DMS153 treated with DMSO at 0.1 percent for 48 hours (cell line): Measurements from ENCODE around the gene PLIN3.
"Not testable (repeated sequence)": the region's sequence is repeated elsewhere in the genome, so short reads cannot be mapped to it uniquely, and the experiment has no call there.

ENCODE experiments used
- DNase-seq: peaks from one replicate; lab custom pipeline; 2025; ENCODE audit not compliant: unreplicated experiment; lab: John Stamatoyannopoulos, UW

The PLIN3 gene, protein sequence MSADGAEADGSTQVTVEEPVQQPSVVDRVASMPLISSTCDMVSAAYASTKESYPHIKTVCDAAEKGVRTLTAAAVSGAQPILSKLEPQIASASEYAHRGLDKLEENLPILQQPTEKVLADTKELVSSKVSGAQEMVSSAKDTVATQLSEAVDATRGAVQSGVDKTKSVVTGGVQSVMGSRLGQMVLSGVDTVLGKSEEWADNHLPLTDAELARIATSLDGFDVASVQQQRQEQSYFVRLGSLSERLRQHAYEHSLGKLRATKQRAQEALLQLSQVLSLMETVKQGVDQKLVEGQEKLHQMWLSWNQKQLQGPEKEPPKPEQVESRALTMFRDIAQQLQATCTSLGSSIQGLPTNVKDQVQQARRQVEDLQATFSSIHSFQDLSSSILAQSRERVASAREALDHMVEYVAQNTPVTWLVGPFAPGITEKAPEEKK

DNA sequence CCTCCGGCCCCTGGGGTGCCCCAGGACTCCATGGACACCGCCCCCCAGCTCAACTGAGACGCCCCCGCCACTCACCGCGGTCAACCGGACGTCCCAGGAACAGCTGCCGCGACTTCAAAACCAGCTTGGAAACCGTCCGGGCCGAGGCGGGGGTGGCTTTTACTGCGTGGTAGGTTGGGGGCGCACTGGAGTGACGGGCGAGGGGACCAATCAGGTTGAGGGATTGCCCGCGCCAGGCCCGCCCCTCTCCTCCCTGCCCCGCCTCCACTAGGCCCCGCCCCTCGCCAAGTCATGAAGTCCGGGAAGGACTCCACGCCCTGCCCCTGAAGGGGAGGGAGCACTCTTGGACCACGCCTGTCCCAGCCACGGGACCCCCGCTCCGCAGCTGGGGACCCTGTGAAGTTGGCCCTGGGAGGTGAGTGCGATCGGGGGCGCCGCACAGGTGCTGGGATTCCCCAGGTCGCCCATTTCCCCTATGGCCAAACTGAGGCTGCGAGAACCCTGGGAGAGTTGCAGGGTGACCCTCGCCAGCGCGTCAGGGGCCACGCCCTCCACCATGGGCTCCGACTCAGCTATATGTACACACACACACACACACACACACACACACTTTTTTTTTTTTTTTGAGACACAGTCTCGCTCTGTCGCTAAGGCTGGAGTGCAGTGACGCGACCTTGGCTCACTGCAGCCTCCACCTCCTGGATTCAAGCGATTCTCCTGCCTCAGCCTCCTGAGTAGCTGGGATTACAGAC lies at the start of gene PLIN3:
Gene PLIN3, minus strand, starts transcription at position 134 of the 752 bp plus-strand sequence. CDS start 6,273 bp downstream, outside the sequence.
- DNase-seq = peak; percentile 35

DNA sequence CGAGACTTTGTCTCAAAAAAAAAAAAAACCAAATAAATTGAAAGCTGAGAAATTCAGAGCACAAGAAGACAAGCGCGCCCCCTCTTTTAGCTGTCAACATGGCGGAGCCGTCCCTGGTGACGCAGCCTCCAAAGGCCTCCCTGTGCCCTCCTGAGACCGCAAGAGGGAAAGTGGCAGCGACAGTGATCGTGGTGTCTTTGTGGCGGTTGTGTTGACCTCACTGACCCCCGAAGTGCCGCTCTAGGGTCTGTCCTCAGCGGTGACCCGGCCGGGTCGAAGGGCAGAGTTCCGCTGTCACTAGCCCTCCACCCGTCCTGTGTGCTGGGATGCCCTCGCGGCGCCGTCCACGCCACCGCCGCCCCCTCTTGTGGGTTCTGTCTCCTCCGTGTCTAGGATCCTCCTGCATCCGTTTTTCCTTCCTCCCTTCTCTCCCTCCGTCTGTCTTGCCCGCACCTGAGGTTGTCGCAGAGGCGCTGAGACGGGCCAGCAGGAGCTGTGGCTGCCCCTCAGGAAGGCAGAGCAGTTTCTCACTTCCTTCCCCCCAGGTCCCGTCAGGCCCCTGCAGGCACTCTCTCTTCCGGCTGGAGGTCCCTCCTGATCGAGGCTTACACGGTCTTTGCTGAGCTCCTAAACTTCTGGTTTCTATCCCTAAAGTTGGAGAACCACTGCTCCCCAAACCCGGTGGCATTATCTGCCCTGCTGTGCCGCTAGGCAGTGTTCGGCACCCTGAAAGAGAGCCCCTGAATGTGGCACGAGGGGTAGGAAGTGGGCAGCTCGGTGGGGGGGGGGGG lies 49.0 kb upstream of the PLIN3 start:
- no peak for DNase-seq

DNA sequence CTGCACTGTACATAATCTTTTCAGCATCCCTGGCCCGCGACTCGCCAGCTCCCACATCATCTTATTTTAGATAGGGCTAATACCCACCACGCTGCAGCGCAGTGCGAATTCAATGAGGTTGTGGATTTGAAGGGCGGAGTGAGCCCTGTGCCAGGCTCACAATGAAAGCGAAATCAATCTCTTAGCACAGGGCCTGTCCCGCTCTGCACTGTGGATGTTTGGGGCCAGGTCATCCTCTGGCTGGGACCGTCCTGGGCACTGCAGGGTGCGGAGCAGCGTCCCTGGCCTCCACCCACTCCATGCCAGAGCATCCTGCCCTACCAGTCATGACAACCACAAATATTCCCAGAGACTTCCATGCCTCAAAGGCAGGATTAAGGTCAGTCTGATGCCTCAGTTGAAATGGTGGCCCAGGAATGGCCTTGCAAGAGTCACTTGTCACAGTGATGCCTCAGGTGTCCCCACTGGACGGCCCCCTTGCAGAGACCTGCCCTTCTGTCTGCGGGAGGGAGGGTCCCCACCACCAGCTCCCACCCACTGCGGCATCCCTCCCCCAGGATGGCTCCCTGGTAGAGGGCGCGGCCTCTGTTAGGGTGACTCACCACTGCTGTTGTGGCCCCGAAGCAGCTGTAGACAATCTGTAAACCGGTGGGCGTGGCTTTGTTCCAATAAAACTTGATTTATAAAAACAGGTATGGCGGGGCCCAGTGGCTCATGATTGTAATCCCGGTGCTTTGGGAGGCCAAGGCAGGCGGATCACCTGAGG lies 47.5 kb upstream of the PLIN3 start:
- no peak for DNase-seq

DNA sequence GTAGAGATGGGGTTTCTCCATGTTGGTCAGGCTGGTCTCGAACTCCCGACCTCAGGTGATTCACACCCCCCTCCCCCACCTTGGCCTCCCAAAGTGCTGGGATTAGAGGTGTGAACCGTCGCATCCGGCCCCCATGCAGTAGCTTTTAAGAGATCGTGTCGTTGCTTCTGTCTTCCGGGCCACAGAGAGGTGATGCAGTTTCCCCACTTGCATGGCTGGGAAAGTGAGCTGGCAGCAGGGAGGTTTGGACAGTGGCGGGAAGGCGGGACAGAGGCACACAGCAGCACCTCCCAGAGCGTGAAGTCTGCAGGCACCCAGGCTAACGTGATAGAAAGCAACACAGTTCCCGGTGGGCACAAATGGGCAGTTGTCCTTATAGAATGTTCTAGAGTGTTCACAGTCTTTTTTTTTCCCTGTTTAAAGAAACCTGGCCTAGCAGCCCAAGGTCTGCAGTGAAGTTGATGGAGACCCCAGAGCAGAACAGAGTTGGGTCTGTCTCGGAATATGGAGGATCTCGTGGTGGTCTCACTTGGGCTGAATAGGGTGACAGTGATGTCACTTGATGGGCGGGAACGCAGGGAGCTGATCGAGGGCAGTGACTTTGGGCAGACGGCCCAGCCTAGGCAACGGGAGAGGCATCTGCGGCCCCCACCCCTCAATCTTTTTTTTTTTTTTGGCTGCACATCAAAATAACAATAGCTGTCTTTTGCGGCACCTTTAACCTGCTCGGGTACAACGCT lies 46.7 kb upstream of the PLIN3 start:
- no peak for DNase-seq

DNA sequence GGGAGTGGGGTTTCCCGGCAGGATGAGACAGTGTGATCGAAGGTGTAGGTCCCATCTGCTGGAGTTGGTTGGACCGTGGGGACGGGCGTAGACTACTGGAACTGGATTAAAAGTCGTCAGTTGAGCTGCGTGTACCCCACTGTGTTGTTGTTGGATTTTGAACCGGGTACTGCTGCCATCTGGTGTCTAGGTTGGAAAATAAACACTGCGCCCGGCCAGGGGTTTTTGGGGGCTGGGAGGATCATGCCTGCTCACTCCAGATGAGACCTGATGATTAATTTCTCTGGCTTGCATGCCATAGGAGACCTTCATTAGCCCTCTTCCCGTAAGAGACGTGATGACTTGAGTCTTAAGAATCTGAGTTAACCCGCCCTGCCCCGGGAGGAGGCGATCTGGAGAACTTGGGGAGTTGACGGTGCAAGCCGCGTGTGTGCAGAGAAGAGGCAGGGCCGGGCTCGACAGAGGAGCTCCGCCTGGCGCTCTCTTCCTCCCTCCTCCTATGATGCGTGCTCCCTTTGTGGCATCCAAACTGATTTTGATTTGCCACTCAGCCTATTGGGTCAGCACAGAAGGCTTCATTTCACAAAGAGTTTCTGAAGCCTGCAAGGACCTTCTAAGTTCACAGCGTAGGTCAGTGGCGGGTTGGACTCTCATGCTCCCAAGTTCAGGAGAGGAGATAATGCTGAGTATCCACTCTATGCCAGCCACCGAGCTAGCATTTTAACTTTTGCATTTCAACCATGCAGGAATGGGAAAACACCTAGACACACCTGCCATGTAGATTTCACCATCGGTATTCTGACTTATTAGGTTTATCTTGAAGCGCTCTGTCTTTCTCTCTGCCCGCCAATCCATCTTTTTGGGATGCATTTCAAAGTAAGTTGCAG lies 44.6 kb upstream of the PLIN3 start:
- peak; percentile 13 for DNase-seq

DNA sequence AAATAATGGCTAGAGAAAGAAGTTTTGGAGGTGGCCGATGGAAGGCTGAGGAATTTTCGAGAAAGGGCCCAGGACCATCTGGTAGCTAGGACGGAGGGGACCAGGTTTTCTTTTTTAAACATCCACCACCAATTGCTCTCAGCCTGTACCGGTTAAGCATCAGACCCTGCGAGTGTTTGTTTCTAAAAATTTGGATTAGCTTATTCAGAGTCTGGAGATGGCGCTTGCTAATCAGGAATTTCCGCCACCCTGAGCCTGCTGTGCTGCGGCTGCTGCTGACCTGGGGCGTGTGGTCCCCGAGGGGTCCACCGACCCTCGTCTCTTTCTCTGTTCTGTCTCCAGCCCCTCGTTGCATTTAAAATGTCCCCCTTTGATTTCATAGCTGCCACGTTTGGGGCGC lies 43.8 kb upstream of the PLIN3 start:
- DNase-seq = no peak

DNA sequence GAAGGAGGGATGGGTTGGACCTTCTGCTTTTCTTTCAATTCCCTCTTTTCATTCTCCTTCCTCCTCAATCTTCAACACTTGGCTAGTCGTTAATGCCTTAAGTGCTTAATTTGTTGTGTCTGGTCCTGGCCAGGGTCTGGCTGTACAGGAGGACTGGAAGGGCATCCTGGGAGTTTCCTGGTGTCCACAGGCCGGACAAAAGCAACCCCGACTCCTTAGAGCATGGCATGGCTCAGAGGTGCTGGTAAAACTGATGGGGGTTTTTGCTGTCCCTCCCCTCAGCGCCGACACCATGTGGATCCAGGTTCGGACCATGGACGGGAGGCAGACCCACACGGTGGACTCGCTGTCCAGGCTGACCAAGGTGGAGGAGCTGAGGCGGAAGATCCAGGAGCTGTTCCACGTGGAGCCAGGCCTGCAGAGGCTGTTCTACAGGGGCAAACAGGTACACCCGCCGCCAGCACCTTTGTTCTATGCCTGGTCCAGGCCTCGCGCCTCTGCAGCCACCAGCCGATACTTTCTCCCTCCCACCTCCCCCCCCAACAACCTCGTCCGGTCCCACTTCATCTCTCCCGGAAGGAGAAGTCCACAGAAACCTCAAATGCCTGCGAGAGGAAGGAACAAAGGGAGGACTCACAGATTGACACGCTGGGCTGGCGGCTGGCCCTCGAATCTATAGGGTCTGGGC lies 43.3 kb upstream of the PLIN3 start:
- DNase-seq = peak; percentile 3

DNA sequence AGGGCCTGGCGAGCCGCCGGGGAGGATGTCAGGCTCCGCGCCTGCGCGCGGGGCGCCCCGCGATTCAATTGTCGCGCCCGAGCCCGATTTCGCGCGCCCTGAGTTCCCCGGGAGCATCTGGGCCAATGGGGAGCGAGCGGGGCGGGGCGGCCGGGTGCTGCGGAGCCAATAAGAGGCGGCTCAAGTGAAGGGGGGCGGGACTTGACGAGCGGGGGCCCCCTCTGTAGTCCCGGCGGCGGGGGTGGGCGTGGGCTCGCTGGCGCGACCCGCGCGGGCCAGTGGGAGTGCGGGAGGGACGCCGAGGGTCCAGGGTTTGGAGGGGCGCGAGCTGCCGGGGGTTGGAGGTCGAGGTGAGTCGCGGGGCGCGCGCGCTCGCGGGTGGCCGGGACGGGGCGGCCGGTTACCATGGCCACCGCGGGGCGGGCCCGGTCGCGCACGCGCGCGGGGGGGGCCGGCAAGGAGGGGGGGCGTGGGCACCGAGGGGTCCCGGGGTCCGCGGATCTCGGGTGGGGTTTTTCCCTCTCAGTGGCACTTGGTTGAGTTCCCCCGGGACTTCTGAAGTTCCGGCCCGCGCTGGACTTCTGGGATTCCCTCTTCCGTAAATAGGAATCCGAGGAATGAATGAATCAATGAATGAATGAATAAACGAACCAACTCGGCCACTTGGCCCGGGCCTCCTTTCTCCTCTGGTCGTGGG lies 42.6 kb upstream of the PLIN3 start:
- DNase-seq = peak; percentile 75

DNA sequence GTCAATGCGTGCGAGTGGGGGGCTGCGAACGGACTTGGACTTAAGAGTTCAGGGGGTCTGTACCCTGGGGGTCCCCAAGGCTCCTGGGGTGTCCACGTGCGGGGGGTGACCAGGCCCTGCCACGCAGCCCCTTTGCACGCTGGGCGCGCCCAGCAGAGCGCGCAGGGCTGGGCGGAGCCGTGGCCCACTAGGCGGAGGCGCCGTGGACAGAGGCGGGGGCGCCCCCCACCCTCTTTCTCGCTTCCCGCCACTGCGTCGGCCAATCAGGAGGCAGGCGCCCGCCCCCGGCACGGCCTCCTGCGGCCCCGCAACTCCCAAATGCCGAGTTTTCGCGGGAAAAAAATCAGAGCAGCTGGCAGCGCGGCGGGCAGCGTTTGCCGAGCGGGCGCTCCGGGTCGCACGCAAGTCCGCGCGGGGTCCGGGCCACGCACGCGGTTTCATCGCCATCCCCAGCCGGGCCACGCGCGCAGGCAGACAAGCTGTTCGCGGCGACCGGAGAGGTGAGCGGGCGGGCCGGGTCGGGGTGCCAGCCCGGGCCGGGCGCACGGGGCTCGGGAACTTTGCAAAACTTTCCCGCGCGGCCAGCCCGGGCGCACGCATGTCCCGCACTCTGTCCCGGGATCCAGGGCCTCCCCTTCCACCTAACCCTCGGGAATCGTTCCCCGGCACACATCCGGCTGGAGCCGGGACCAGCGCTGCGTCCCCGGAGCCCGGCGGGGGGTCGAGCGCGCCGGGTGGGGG lies 41.9 kb upstream of the PLIN3 start, which contains the start of gene UHRF1:
Gene UHRF1, plus strand, starts transcription at position 346 of the 741 bp plus-strand sequence. CDS start 1,385 bp downstream, outside the sequence.
- DNase-seq = peak; percentile 27

DNA sequence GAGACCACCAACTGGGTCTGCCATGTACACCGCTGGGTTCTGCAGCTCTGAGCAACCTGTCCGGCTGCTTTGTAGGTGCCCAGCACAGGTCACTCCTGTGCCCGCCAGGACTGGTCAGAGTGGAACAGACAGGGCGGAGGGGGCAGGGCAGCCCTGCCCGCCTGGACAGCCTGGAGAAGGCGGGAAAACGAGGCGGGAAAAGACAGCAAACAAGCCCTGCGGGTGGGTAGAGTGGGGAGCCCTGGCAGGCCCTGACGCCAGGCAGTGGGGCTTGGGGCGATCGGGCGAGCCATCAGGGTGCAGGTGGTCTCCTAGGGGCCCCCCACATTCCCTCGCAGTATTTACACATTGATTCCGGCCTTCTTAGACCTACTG lies 41.3 kb upstream of the PLIN3 start:
- no peak for DNase-seq

DNA sequence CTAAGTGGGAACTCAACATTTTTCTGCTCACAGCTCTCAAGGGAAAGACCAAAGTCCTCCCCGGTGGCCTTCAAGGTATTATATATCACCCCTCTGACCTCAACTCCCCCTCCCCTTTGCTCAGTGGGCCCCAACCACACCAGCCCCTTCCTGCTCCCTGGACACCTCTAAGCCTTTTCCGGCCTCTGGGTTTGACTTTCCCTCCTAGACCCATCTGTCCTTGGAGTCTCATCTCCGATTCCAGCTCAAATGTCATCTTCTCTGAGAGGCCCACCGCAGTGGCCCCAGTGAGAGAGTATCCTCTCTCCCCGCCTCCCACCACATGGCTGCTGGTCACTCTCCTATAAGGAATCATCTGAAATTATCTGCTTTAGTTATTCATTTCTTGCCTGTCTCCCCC lies 40.9 kb upstream of the PLIN3 start:
- no peak for DNase-seq

DNA sequence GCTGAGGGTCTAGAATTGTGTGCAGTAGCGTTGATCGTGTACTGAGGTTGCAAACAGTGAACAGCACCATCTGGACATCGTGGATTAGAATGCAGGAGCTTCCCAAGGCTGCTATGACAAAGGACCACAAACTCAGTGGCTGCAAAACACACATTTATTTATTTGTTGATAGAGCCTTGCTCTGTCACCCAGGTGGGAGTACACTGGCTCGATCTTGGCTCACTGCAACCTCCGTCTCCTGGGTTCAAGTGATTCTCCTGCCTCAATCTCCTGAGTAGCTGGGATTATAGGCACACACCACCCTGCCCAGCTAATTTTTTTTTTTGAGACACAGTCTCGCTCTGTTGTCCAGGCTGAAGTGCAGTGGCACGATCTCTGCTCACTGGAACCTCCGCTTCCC lies 39.5 kb upstream of the PLIN3 start:
- DNase-seq = no peak

DNA sequence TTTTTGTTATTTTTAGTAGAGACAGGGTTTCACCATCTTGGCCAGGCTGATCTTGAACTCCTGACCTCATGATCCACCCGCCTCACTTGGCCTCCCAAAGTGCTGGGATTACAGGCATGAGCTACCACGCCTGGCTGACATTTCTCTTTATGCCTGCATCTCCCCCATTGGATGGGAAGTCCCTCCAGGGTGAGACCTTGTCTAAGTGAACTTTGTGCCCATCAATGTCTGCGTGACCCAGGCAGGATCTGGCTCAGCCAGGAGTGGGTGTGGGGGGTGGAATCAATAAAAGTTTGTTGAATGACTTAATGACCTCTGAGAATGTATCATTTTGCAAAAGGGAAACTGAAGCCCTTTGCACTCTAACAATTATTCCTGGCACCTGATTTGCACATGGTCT lies 37.0 kb upstream of the PLIN3 start:
- no peak for DNase-seq

DNA sequence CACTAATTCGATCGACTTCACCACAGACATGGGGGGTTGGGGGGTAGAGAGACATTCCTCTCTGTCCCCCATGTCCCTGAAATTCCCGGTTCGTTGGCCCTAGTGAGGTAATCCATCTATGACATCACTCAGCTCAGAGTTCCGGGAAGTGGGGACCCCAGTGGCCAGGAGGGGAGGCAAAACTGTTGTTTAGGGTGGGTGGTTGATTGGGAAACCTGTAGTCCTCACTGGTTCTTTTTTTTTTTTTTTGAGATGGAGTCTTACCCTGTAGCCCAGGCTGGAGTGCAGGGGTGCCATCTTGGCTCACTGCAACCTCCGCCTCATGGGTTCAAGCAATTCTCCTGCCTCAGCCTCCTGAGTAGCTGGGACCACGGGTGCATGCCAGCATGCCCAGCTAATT lies 35.3 kb upstream of the PLIN3 start, which contains the start of gene ARRDC5:
Gene ARRDC5, minus strand, starts transcription at position 101 of the 400 bp plus-strand sequence. Its CDS starts 71 bp downstream, at position 30.
- no peak for DNase-seq

DNA sequence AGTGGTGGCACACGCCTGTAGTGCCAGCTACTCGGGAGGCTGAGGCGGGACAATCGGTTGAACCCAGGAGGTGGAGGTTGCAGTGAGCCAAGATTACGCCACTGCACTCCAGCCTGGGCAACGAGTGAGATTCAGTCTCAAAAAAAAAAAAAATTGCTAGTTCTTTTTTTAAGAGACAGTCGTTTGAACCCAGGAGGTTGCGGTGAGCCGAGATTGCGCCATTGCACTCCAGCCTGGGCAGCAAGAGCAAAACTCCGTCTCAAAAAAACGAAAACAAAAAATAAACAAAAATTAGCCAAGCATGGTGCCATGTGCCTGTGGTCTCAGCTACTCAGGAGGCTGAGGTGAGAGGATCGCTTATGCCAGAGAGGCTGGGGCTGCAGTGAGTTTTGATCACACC lies 33.4 kb upstream of the PLIN3 start:
- DNase-seq = not testable (repeated sequence)

DNA sequence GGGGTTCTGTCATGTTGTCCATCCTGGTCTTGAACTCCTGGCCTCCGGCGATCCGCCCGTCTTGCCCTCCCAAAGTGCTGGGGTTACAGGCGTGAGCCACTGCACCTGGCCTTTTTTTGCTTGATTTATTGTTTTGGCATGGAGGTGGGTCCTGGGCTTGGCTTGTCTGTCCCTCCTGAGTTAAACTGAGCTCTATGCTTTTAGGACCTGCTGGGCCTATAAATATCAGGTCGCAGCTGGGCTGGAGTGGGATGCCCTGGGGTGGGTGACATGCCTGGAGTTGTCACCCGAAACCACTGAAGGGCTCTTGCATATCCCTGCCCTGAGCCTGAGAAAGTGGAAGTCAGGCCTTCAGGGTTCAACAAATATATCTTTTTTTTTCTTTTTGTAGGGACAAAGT lies 29.7 kb upstream of the PLIN3 start:
- no peak for DNase-seq

DNA sequence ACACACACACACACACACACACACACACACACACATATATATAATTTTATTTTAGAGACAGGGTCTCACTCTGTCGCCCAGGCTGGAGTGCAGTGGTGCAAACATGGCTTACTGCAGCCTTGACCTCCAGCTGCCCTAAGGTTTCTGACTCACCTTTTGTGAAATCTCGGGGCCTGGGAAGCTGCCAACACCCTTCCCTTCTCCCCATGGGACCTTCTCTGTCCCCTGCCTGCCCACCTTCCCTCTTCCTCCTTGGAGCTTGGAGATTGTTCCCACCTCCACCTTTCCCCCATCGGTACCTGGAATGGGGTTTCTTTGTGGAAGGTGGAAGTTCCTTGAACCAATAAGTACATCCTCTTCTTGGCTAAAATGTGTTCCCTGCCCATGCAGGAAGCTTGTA lies 28.9 kb upstream of the PLIN3 start:
- DNase-seq = no peak
